EL (cell line): ENCODE data around the gene NPDC1.
"Not testable (repeated sequence)": the region's sequence is repeated elsewhere in the genome, so short reads cannot be mapped to it uniquely, and the experiment has no call there.

ENCODE experiments used
- DNase-seq: peaks from one replicate; pipeline ENCODE4 v3.0.0-alpha.2; 2016

NPDC1 gene

DNA sequence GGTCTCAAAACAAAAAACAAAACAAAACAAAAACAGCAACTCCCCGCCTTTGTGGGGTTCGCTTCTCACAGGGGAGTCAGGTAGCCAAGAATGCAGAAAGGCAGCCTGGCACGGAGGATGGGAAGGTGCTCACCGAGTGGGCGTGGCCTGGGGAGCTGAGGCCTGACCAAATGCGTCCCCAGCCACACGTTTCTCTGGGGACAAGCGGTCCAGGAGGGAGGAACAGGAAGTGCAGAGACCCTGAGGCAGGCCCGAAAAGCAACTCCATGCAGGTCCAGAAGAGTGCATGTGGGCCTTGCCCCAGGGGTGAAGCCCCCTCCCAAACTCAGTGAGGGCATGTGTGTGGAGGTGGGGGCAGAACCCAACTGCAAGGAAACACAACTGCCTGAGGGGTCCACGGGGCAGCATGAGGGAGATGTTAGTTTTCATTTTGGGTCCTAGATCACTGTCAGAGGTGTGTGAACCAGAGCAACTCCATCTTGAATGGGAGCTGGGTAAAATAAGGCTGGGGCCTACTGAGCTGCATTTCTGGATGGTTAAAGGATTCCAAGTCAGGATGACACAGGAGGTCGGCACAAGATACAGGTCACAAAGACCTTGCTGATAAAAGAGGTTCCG lies 28.8 kb upstream of the NPDC1 start:
- DNase-seq: no peak

DNA sequence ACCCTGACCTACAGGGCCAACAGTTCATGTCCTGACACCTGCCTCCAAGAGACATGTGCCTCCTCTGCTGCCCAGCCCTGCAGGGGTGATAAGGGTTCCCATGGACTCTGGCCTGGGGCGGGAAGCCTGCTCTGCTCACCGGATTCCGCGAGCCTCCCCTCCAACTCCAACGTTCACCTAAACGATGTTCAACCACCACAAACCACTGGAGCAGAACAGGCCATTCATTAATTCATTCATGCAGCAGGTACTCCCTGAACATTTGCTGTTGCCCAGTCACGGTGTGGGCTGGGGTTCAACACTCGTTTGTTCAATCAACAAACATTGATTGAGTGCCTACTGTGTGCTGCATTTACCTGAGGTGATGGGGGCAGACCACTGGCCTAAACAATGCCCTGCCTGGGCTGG lies 28.0 kb upstream of the NPDC1 start:
- no peak for DNase-seq

DNA sequence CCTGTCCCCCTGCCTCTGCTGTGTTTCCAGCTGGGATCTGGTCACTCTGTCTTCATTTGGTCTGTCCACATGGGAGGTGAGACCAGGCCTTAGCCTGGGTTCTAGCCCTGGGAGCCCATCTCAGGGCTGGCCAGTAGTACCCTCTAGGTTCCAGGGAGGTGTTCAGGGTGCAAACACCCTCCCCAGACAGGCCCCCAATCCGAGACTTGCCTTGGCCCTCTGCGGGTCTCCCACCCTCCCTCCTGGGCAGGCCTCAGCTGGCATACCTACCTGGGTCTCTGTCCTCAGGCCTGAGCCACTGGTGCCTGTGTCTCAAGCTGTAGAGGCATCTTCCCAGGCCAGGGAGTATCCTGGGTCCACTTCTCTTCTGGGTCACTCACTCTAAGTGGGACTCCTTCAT lies 25.3 kb upstream of the NPDC1 start:
- DNase-seq: no peak

DNA sequence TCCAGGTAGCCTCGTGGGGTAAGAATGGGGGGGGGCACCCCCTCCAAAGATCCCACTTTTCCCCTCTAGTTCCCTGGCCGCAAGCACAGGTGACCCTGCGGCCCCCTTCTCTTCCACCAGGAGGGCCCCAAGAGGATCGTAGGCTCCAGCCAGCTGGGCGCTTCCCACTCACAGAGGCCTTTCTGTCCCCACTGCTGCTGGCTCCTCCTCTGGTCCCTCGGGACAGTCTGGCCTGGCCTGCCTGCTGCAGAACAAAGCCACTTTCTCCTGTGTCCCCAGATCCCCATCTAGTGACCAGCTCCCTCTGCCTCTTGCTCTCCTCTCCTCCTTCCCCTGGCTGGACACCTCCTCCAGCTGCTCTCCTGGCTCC lies 24.9 kb upstream of the NPDC1 start:
- no peak for DNase-seq

DNA sequence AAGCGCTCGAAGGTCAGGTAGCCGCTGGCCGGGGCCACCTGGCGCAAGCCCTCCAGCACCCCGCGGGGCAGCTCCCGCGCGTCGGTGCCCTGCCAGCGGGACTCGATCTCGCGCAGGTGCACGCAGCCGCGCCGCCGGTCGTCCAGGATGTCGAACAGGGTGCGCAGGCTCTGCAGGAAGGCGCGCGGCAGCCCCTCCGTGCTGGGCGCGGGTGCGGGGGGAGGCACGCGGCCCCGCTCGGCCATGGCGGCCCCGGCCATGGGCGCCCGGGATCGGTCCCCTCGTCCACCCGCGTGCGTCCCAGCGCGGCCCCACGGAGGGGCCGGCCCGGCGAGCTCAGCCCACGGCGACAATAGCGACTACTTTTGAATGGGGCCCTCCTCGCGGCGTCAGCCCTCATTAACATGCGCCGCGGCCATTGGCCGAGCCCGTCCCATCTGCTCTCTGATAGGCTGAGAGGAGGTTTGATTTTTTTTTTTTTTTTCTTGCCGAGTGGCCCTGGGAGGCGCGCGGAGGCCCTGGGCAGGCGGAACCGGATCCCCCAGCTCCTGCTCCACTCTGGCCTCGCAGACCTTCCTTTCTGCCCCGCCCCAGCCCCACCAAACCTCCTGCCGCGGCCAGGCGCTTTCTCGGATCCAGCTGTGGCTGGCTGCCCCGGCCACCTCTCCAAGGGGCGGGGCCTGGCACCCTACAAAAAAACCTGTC lies 24.4 kb upstream of the NPDC1 start, which contains the start of gene SAPCD2:
TSS of gene SAPCD2 (minus strand) at position 357 of the 705 bp plus-strand sequence. CDS start at position 260, 97 bp downstream.
- peak; percentile 92 for DNase-seq

DNA sequence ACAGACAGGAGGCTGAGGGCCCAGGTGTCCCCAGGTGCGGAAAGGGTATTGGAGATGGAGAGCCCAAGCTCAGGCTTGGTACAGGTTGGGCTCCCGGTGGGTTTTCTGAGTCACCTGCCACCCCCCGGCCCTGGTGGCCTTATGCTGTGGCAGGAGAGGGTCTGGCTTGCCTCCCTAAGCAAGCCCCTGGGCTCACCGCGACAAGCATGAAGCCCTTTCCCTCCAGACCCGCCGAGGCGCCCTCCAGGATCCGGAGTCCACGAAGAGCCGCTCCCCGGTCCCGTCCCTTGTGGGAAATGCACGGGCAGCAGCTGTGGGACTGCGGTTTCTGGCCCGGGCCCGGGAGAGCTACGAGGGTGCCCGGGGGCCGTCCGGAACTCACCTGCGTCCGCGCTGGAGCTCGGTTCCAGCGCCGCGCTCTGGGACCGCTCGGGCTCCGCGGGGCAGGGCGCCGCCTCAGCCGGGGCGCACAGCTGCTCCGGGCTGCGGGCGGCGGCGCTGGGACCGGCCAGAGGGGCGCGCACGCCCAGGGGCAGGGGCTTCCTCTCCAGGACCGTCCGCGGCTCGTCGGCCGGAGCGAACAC lies 23.6 kb upstream of the NPDC1 start:
- DNase-seq: no peak

DNA sequence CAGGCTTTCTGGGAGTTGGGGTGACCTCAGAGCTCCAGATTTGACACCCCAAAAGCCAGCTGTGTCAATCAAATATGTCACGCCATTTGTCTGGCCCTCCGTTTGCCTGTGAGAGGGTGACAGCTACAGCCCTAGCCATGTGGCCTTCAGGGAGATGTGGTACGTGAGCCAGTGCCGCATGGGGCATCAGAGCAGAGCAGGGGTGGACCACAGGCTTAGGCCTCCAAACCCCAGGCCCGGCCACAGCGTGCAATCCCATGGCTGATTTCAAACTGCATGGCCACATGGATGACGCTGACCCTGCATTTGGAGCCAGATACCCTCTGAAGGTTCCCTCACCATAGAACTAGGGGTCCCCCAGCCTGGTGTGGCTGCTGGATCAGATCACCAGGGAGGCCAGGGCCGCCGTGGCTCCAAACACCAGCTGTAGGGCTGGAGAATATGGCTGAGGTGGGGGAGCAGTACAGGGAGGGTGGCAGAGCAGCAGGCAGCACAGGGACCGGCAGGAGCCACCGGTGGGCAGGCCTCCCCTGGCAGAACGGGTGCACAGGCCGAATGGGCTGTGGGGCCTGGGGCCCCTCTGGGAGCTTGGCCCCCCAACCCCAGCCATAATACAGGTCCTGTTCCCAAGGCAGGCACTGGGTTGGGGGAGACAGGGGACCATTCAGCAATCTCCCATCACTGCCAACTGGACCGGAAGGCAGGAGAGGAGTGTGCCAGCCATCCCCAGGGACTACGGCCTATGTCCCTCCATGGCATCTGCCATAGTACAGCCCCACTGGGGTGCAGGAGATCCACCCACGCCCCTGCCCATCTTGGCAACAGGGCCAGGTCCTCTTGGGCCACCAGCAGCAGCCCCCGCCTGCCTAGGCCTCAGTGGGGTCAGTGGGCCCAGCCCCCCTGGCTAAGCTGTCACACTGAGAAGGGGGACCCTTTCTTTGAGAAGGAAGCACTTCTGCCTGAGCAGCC lies 22.8 kb upstream of the NPDC1 start:
- no peak for DNase-seq

DNA sequence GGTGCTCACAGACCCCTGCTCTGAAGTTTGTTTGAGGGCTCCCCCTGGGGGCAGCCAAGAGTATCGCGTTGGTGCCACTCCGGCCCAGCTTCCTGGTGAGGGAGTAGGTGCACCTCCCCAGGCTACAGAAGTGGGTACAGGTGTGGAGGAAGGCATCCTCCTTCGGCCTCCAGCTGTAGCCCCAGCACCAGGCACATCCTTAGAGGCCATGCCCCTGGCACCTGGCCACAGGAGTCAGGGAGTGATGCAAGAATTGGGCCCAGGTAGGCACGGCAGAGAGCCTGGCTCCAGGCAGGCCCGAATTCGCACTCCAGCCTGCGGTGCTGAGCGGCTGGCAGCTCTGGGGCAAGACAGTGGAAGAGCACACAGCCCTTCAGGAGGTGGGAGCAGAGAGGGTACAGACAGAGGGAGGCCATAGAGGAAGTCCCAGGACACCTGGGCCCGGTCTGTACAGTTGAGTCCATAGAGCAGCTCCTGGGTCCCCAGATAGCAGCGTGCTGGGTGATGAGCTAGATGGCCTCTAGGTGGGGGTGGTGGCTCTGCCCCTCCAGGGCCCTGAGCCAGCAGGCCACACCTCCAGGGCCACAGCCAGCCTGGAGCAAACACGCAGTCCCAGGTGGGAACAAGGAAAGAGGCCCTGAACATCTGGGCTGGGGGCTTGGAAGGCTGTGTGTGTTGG lies 22.0 kb upstream of the NPDC1 start:
- DNase-seq: peak; percentile 75

DNA sequence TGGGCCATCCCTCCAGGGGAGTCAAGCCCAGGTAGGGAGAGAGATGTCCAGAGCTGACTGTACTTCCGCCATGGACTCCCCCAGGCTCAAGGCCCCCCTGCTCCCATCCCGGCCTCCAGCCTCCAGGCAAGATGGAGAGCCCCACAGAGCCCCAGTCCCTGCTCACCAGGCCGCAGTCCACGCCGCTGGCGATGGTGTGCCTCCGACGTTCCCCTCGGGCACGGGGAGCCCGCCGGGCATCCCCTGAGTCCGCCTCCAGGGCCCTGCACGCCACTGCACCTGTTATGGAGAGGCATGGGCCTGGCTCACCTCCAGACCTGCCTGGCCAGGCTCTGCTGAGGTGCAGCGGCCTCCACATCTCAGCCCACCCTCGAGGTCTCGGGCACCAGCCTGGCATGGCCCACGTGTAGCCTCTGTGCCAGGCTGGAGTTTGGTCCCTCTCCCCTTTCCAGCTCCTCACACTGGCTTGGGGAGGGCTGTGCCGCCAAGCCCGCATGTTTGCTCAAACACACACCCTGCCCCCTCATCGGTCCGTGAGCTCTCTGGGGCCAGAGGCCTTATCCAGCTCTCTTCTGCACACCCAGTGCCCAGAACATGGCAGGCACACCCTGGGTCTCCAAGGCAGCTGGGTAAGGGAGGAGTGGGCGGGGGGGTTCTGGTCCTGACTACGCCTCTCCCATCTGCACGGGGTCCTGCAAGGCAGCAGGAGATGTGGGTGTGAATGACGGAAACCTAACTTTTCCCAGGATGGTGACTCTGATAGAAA lies 20.3 kb upstream of the NPDC1 start:
- DNase-seq: no peak

DNA sequence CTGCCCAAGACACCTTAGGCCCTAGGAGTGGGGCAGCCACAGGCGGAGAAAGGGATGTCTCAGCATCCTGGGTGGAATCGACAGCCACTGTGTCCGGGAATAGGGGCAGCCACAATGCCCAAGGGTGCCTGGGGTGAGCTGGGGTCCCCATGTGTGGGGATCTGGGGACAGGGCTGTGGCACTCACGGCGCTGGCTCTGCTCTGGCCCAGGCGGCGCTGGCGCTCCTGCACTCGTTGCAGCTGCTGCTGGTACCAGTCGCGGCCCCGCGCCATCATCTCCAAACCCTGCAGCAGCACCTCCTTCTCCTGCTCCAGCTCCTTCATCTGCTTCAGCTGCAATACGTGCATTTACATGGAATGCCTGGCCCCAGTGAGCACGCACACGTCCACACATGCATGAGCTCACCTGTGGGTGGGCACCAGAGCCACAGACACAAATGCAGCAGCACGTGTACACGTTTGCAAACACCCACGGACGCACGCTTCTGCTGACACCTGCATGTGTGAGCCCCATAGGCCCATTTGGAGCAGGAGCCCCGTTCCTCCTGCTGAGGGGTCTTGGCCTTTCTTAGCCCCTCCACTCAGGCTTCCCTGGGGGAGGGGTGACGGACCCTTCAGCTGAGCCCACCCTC lies 19.5 kb upstream of the NPDC1 start:
- DNase-seq: no peak

DNA sequence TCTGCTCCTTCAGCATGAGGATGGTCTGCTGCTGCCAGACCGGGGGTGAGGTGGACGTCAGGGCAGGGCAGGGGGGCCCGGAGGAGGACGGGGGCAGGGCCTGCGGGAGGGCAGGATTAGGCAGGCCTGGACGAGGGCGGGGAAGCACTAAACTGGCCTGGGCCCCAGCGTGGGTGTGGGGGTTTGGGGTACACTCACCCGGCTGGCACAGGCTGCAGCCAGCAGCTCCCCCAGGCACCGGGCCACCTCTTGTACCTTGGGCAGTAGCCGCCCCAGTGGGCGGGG lies 18.8 kb upstream of the NPDC1 start:
- DNase-seq: no peak

DNA sequence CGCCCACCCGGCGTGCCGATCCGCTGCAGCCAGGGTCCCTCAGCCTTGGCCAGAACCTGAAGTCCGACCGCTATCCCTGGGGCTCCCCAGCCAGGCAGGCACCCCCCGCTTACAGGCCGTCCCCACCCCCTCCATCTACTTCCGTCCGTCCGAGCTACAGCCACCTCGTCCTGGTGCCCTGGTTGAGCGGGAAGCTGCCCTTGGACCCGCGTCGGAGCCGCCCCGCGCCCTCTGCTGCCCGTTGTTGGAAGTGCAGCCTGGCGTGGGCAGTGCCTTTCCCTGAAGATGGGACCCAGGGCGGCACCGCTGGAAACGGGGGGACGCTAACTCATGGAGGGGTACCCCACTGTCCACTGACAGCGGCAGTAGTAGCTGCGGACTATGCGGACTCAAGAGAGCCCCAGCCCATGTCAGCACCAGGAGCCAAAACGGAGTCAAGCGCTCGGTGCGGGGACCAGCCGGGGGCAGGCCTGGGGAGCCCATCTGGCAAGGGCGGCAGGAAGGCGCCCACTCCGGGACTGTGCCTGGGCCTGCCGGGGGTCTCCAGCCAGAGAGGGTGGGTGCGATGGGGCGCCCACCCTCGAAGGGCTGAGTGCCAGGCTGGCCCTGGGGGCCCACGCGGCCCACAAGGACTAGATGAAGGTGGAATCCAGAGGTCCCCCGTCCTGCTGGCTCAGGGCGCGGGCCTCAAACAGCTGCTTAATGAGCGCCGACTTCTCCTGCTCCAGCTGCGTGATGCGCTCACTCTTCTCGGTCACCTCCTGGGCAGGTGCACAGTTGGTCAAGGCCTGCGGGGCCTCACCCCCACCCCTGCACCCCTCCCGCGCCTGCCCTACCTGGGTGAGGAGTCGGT lies 18.3 kb upstream of the NPDC1 start:
- DNase-seq: peak; percentile 70

DNA sequence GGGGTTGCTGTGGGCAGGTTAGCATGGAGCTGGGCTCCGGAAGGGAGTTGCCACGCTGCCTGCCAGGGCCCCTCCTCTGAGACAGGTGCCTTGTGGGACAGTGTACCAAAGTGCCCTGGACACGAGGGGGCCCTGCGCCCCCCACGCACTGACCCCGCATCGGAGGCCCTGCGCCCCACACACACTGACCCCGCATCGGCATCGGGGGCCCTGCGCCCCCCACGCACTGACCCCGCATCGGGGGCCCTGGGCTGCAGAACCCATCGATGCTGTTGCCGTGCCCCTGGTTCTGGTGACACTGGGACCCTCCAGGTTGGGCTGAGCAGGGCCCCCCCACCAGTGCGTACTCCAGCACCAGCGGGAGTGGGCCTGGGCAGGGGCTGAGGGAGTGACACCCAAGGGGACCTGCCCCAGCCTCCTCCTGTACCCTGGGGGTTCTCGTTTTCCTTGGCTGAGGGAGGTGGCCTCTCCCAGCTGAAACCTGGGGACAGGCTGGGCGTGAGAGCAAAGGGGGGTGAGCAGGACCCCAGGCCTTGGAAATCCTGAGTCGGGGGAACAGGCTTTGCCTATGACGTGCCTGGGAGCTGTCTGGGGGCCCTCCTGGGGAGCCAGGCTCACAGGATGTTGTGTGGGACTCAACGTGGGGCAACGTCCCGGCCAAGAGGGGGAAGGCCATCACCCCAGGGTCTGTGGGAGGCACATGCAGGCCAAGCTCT lies 17.5 kb upstream of the NPDC1 start:
- no peak for DNase-seq

DNA sequence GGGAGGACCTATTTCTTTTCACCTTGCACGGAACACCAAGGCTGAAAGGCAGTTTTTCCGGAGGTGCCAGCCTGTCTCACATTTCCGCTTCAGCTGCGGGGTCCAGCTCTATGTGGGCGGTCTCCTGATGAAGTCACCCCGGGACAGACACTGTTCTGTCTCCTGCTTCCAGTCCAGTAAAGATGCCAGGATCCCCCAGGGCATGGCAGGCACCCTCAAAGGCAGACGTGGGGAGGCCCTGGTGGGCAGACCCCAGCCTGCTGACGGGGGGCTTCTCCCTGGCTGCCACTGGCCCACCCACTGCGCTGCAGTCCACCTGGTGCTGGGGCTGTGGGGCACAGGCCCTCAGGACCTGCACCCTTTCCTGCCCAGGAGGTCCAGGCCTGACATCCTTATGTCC lies 16.8 kb upstream of the NPDC1 start:
- DNase-seq: not testable (repeated sequence)

DNA sequence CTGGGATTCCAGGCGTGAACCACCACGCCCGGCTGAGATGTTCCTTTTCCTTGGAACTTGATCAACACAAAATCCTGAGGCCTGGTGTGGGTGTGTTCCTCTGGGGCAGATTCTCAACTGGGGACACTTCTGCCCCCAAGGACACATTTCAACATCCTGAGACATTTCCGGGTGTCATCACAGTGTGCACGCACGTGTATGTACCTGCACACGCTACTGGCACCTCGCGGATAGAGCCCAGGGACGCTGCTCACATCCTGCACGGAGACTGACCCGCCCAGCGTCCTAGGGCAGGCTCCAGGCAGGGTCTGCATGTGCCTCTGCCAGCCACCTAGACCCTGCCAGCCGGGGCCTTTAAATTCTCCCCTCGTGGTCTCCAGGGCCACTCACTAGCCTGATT lies 16.4 kb upstream of the NPDC1 start:
- DNase-seq: no peak

DNA sequence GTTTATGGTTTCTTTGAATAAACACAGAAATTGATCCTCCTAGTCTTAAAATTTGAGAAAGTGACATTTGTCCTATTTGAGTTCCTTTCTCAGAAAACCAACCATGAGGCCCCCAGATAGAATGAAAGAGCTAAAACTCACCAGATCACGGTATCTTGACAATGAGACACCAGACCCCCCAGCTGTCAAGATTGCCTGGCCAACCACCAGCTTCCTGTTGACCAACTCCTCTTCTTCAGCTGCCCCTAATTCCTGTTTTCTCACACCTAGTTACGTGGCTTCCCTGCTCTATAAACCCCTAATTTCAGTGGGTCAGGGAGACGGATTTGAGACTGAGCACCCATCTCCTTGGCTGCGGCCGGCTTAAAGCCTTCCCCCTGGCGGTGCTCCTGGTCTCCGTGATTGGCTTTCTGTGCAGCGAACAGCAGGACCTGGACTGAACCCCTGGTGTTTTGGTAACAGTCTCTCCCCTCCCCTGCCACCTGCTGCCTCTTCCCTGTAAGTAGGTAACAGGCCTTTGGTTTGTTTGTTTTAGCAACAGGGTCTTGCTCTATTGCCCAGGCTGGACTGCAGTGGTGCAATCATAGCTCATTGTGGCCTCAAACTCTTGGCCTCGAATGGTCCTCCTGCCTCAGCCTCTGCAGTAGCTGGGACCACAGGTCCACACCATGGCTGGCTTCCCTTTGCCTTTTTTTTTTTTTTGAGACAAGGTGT lies 12.7 kb upstream of the NPDC1 start:
- DNase-seq: no peak

DNA sequence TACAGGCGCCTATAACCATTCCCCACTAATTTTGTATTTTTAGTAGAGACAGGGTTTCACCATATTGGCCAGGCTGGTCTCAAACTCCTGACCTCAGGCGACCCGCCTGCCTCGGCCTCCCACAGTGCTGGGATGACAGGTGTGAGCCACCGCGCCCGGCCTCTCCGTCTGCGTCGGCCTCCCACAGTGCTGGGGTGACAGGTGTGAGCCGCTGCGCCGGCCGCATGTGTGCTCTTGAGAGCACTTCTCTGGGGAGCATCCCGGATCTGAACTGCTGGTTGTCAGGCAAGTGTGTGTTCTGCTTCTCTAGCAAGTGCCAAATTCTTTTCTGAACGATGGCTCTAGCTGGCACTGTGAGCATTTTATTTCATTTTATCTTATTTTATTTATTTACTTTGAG lies 11.6 kb upstream of the NPDC1 start:
- no peak for DNase-seq

DNA sequence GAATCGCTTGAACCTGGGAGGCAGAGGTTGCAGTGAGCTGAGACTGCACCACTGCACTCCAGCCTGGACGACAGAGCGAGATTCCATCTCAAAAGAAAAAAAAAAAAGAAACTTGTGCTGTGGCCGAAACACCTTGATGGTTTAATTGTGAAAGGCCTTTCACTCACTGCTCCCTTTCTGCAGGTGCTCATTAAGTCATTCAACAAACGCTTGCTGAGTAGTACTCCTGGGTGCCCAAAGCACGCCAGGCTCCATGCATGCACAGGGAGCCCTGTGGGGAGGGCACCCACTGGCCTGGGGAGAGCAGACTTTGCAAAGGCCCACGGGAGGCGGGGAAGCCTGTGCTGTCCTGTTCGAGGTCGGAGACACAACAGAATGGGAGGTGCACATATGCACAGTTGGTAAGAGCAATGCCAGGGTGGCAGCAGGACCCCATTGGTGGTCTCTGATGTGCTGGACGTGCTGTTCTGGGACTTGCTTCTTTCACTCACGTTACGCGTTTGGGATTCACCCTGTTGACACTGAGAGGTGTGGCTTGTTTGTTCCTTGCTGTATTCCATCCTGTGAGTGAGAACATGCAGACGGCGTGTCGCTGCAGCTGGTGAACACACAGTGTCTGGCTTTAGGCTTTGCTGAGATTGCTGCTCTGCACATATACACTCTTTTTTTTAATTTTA lies 10.9 kb upstream of the NPDC1 start:
- no peak for DNase-seq
